Activated CD4-positive, alpha-beta T cell treated with anti-CD3 and anti-CD28 coated beads, Interleukin-2, amount 50 U/mL, for 48 hours (primary cell): ENCODE measurements around the gene OR1E2.
A peak's percentile ranks its signal among the peaks of the same experiment; 100 is the strongest.

Experiments
- DNase-seq, 2 experiments: peaks; one replicate each; pipeline ENCODE4 v3.0.0-alpha.2; 2020

OR1E2 gene

DNA sequence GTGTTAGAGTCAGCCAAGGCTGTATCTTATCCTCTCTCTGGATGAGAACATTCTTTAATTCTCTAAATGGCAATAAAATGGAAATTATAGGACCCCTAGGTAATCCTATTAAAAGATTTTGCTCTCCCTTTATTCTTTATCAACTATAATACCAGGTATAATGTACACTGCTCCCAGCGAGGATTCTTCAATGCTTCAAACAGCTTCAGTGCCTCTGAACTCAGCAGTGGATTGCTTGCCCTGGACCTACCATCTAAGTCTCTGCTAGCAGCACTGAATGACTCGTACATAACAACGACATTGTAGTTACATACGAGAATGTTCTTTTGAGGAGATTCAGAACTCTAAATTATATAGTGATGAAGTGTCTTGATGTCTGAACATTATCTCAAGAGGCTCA, 43.9 kb downstream of the OR1E2 start:
- no peak for DNase-seq

DNA sequence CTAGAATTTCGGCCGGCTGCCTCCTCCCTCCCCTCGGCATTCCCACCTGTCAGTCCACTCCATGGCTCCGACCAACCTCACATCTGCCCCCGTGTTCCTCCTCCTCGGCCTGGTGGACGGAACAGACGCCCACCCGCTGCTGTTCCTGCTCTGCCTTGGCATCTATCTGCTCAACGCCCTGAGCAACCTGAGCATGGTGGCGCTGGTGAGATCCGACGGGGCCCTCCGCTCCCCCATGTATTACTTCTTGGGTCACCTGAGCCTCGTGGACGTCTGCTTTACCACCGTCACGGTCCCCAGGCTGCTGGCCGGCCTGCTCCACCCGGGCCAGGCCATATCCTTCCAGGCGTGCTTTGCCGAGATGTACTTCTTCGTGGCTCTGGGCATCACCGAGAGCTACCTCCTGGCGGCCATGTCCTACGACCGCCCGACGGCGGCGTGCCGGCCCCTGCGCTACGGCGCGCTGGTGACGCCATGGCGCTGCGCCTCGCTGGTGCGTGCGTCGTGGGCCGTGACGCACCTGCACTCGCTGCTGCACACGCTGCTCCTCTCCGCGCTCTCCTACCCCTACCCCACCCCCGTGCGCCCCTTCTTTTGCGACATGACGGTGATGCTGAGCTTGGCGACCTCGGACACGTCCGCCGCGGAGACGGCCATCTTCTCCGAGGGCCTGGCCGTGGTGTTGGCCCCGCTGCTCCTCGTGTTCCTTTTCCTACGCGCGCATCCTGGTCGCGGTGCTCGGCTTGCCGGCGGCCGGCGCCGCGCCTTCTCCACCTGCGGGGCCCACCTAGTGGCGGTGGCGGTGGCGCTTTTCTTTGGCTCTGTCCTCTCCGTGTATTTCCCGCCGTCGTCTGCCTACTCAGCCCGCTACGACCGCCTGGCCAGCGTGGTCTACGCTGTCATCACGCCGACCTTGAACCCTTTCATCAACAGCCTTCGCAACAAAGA, 47.5 kb downstream of the OR1E2 start, which contains the start of gene OR3A2:
TSS of gene OR3A2 (minus strand) at position 440 of the 948 bp plus-strand sequence.
- DNase-seq, result peak; percentile 41 to 48
